ENCODE data around the gene PLXNA4. TPM values are rescaled to one million over a fixed set of nuclear protein-coding genes. Genes with fewer than 3 reads are reported as not detected.

The PLXNA4 gene
- total RNA-seq, 2 donors from 2014 or later, result 24.0 to 42.7 TPM

GRCh38 chr7:132298790-132299189 lies 277.5 kb downstream of the PLXNA4 start:
- Mint-ChIP-seq H3K27me3 (ENCODE audit: insufficient read depth) (no peaks in the 10 kb centered on the region), H3K9me3 (no peaks in the 10 kb centered on the region), H3K4me3 (no peak overlapping the region), H3K27ac (no peak overlapping the region), H3K4me1 (peaks cover 4% of the 10 kb centered on the region), H3K36me3 (ENCODE audit: low read depth) (peaks cover 16% of the 10 kb centered on the region)
- Histone ChIP-seq H3K27me3 (ENCODE audit: control insufficient read depth, insufficient read depth, low read length, poor library complexity, severe bottlenecking) (no peaks in the 10 kb centered on the region), H3K4me1 (ENCODE audit: control insufficient read depth, insufficient read depth, low read length) (no peaks in the 10 kb centered on the region), H3K36me3 (ENCODE audit: control insufficient read depth, insufficient read depth, low read length) (peaks cover 5% of the 10 kb centered on the region), H3K4me3 (ENCODE audit: low read length) (no peak overlapping the region), H3K9ac (ENCODE audit: extremely low read depth, low read length, poor library complexity, severe bottlenecking) (no peak overlapping the region), H3K27ac (ENCODE audit: low read depth, low read length) (no peak overlapping the region), H3K9me3 (ENCODE audit: control insufficient read depth, low read length) (no peaks in the 10 kb centered on the region)
- DNase-seq, result no peak
- TF ChIP-seq CTCF (conservative IDR thresholded peaks at IDR 0.05), result no peak
- WGBS, 2 experiments (ENCODE audit: insufficient coverage in 1 of 2, insufficient read length in 1 of 2), result 88 to 100% methylated on average over 1 to 4 of the region's 4 CpGs

- WGBS, 2 experiments (ENCODE audit: insufficient coverage in 1 of 2, insufficient read length in 1 of 2), result 73 to 91% methylated on average over 5 to 8 of the region's 8 CpGs
- H3K4me1 ChIP-seq (ENCODE audit: control insufficient read depth, insufficient read depth, low read length), result no peaks in the 10 kb centered on the region
- Mint-ChIP-seq H3K27me3 (ENCODE audit: insufficient read depth) (no peaks in the 10 kb centered on the region), H3K27ac (no peak overlapping the region), H3K4me1 (peaks cover 2% of the 10 kb centered on the region), H3K9me3 (no peaks in the 10 kb centered on the region), H3K36me3 (ENCODE audit: low read depth) (peaks cover 16% of the 10 kb centered on the region), H3K4me3 (no peak overlapping the region)
- DNase-seq, result no peak
- no peak overlapping the region for H3K27ac ChIP-seq (ENCODE audit: low read depth, low read length)
- no peak overlapping the region for H3K4me3 ChIP-seq (ENCODE audit: low read length)
- no peaks in the 10 kb centered on the region for H3K9me3 ChIP-seq (ENCODE audit: control insufficient read depth, low read length)
- H3K27me3 ChIP-seq (ENCODE audit: control insufficient read depth, insufficient read depth, low read length, poor library complexity, severe bottlenecking), result no peaks in the 10 kb centered on the region
- no peak overlapping the region for H3K9ac ChIP-seq (ENCODE audit: extremely low read depth, low read length, poor library complexity, severe bottlenecking)
- H3K36me3 ChIP-seq (ENCODE audit: control insufficient read depth, insufficient read depth, low read length), result peaks cover 5% of the 10 kb centered on the region
- no peak for TF ChIP-seq CTCF (conservative IDR thresholded peaks at IDR 0.05)
These were observed 279.4 kb downstream of the PLXNA4 start for GRCh38 chr7:132296820-132297219.

DNA sequence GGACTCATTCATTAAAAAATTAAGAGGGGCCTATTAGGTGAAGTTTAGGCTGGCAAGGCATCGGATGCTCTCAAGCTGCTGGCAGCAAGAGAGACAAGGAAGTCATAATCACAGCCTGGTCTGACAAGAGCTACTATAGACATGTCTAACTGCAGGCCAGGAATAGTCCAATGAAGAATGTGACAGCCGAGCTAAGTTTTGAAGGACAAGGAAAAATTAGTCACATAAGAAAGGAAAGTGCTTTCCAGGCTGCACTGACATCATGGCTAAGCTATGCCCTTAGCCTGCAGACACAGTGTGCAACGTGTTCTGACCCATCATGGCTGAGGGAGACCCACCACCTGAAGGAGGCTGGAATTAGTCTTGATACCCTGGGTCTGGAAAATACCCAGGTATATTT lies 281.1 kb downstream of the PLXNA4 start:
- Mint-ChIP-seq H3K9me3 (no peaks in the 10 kb centered on the region), H3K4me3 (no peak overlapping the region), H3K4me1 (no peaks in the 10 kb centered on the region), H3K27ac (no peak overlapping the region), H3K27me3 (ENCODE audit: insufficient read depth) (no peaks in the 10 kb centered on the region), H3K36me3 (ENCODE audit: low read depth) (peaks cover 16% of the 10 kb centered on the region)
- WGBS, 2 experiments (ENCODE audit: insufficient coverage in 1 of 2, insufficient read length in 1 of 2), result 93 to 97% methylated on average over 3 of the region's 3 CpGs
- no peak overlapping the region for H3K4me3 ChIP-seq (ENCODE audit: low read length)
- TF ChIP-seq CTCF (conservative IDR thresholded peaks at IDR 0.05), result no peak
- H3K27me3 ChIP-seq (ENCODE audit: control insufficient read depth, insufficient read depth, low read length, poor library complexity, severe bottlenecking), result no peaks in the 10 kb centered on the region
- H3K27ac ChIP-seq (ENCODE audit: low read depth, low read length), result no peak overlapping the region
- no peak overlapping the region for H3K9ac ChIP-seq (ENCODE audit: extremely low read depth, low read length, poor library complexity, severe bottlenecking)
- peaks cover 5% of the 10 kb centered on the region for H3K36me3 ChIP-seq (ENCODE audit: control insufficient read depth, insufficient read depth, low read length)
- H3K9me3 ChIP-seq (ENCODE audit: control insufficient read depth, low read length), result no peaks in the 10 kb centered on the region
- H3K4me1 ChIP-seq (ENCODE audit: control insufficient read depth, insufficient read depth, low read length), result no peaks in the 10 kb centered on the region
- DNase-seq, result no peak

All from endodermal cell (in vitro differentiated cells).